NCI-H2107 treated with DMSO at 0.1 percent for 48 hours (cell line): ENCODE measurements around the gene ARSK.

Experiments used
- DNase-seq: peaks from one replicate; lab custom pipeline; 2025; ENCODE audit not compliant: unreplicated experiment; lab: John Stamatoyannopoulos, UW

ARSK gene, protein sequence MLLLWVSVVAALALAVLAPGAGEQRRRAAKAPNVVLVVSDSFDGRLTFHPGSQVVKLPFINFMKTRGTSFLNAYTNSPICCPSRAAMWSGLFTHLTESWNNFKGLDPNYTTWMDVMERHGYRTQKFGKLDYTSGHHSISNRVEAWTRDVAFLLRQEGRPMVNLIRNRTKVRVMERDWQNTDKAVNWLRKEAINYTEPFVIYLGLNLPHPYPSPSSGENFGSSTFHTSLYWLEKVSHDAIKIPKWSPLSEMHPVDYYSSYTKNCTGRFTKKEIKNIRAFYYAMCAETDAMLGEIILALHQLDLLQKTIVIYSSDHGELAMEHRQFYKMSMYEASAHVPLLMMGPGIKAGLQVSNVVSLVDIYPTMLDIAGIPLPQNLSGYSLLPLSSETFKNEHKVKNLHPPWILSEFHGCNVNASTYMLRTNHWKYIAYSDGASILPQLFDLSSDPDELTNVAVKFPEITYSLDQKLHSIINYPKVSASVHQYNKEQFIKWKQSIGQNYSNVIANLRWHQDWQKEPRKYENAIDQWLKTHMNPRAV

GRCh38 chr5:95554647-95555548, at the start of gene ARSK, which contains the start of gene SKIC3:
Gene ARSK (plus strand): TSS chr5:95555101. CDS start chr5:95555279, 178 bp downstream.
Gene SKIC3 (minus strand): TSS chr5:95554977. CDS start chr5:95547150, 7,827 bp downstream.
- peak; percentile 89 for DNase-seq

DNA sequence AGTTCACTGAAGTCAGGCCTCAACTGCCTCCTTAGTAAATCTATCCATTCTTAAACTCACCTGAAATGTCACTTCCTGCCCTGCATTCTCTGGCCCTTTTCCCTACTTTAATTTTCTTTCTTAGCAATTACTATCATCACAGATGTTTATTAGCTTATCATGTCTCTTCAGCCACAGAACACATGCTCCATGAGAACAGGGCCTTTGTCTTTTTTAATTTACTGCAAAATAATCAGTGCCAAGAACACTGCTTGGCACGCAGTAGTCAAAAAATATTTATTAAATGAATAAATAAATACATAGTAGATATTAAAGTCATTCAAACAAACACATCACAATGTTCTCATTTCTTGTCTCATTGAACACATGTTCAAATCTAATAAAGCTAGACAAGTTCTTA, 46.4 kb upstream of the ARSK start:
- DNase-seq = no peak

DNA sequence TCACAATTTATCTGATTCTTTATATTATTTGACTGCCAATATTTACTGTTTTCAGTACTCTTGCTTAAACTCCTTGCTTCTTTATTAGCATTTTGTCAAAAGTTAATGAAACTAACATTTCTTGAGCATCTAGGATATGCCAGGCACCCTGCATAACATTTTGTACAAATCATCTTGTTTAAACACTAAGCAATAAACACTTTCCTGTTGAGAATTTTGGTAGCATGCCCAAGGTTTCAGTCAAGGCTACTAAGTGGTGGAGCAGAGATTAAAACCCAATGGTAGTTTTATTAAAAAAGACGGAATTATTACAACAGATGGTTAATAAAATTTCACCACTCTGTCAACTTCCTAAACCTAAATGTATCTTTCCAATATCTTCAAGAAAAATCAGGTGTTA, 43.3 kb upstream of the ARSK start:
- no peak for DNase-seq

GRCh38 chr5:95518417-95518816, 36.5 kb upstream of the ARSK start:
- DNase-seq = no peak

GRCh38 chr5:95519151-95519550, 35.8 kb upstream of the ARSK start:
- no peak for DNase-seq

DNA sequence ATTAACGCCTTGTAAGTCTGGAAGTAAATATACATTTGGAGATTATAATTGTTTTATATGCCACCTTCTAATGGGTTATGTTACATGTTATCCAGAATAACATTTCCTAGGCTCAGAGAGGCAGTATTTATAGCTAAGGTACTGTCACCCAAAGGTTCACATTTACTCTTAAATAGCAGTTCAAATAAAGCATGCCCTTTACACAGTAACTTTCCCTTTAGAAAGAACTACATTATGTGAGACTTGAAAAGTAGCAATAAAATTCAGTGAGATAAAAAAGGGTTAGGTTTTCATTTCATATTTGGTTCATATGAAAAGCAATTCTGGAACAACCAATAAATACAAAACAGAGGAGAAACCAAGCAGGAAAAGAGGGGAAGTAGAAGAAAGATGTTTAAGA, 35.2 kb upstream of the ARSK start:
- DNase-seq = no peak

DNA sequence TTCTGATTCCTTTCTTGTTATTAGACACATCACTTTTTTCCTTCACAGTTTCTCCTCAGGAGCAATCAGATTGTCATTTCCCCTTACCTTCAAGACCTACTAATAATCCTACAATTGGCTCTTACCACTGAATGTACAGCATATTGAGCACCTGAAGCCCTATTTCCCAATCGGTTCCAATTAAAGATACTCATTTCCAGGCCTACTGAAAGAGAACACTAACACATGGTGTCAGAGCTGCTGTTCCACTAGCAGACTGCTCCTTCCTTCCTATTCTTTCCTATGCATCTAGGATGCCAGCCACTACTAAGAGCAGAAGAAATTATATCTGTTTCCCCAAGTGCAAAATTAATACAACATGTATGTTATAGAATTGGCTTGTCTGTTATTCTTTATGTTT, 34.7 kb upstream of the ARSK start:
- DNase-seq = no peak

DNA sequence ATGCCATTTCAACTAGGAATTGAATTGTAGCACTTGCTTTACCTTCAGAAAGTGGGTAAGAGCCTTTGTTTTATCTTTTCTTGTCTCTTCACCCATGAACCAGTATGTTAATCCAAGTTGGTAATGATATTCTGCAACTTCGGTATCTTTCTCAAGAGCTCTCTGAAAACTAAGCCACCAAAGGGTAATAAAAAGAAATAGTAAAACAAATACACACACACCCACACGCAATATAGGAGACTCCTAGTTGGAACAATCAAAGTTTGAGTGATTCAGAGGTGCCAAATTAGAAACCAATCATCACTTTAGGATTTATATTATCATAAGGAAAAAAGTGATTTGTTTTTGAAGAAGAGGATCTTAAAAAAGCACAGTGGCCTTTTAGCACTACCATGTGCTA, 30.5 kb upstream of the ARSK start:
- no peak for DNase-seq

GRCh38 chr5:95526871-95527270, 28.0 kb upstream of the ARSK start:
- DNase-seq = no peak

DNA sequence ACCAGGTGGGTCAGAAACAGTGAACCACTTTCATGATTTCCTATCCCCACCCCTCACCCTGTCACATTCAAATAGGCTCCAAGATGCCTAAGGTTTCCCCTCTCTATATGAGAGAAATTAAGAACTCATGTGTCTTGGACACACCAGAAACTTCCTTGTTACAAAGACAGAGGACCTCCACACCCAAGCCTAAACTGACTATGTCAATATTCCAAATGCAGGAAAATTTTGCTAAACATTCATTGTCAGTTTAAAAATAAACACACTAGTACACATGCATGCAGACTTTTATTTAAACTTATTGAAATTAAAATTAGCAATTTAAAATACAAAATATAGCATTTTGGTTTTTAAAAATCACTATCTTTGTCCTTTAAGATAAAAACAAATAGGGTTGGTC, 26.3 kb upstream of the ARSK start:
- no peak for DNase-seq

- DNase-seq = no peak
These were observed 24.5 kb upstream of the ARSK start for GRCh38 chr5:95530416-95530815.

GRCh38 chr5:95531491-95531890, 23.4 kb upstream of the ARSK start:
- DNase-seq = no peak

- no peak for DNase-seq
These were observed 22.5 kb upstream of the ARSK start for GRCh38 chr5:95532415-95532814.

DNA sequence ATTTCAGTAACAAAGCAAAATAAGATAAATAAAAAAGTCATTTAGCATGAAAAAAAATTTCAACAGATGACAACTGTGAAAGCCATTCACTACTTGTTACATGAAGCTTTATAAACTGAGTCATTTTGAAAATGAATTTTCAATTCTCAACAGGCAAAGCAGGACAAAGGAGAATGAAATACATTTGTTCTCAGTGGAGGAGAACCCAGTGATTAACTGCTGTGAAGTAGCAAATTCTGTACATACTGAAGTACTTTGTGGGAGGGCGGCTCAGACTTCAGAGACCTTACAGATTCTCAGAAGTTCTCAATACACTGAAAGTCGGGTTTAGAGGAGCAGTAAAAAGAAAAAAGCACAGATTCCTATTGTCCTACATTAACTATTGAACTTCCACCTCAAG, 21.8 kb upstream of the ARSK start:
- DNase-seq = no peak

- no peak for DNase-seq
These were observed 21.1 kb upstream of the ARSK start for GRCh38 chr5:95533761-95534160.

DNA sequence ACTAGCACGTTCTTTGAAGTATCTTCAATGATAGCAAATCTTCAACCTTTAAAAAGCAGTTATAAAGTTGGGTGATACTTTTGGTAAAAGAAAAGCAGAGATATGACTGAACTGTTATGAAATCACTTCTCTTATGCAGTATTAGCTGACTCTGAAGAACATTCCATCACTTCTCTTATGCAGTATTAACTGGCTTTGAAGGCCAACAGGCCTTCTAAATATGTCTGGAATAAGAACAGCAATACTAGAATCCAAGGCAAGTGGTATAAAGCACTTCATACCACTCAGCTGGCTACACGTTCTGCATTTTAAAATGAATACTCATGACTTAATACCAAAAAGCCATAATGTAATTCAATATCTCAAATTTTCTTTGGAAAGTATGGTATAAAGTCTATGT, 17.4 kb upstream of the ARSK start:
- DNase-seq = no peak

DNA sequence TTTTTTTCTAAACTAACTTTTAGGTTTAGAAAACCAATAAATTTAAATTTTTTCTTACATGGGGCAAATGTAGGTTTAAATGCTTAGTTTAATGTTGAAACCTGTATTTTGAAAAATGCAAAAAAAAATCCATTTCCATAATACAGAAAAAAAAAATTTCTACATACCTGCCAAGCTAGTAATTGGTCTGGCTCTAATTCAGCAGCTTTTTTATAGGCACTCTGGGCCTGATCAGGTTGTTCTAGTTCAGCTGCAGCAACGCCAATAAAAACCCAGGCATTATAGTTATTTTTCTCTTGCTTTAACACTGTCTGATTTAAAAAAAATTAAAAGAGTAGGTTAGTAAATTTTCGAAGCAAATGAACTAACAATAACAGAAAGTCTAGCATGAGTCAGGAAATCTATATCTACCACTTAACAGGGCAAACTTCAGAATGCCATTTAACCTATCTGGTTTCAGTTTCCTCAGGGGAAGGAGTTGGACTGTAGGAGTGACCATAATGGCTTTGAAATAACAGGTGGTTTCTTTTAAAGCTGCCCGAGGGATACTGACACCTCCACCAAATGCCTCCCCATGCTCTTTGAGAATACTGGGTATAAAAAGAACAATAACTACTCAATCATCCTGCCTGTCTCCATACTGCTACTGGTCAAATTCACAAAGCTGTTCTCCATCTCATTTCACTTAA, 11.7 kb upstream of the ARSK start:
- peak; percentile 75 for DNase-seq

GRCh38 chr5:95549030-95549429, 5.9 kb upstream of the ARSK start:
- DNase-seq = no peak

- DNase-seq = no peak
These were observed 612 bp upstream of the ARSK start for GRCh38 chr5:95554331-95554646.

DNA sequence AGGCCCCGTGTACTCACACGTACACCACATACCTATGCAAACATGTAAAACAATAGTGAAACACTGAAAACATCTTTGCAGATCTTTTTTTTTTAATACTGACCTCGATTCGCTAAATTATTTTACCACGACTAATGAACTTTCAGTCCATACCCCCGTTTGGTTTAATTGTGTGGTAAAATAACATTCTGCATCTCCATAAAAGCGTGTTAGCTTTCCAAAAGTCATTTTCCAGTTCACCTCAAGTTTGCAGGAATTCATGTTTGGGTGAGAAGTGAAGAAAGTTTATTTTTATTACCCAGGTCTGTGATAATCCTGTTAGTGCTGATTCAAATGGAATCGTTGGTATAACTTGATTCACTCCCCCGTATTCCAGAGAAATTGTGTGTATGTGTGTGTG, 652 bp downstream of the ARSK start:
- no peak for DNase-seq

GRCh38 chr5:95557841-95558240, 2.9 kb downstream of the ARSK start:
- no peak for DNase-seq
